ENCODE results near the gene MCF2L2. TPM values are rescaled to one million over a fixed set of nuclear protein-coding genes. Genes with fewer than 3 reads are reported as not detected.

The MCF2L2 gene
- total RNA-seq, 1 donor from 2014 or later, result 0.62 TPM

GRCh38 chr3:183400352-183400751 lies 28.1 kb downstream of the MCF2L2 start:
- Histone ChIP-seq H3K27ac (no peak overlapping the region), H3K9me3 (no peaks in the 10 kb centered on the region), H3K4me1 (no peaks in the 10 kb centered on the region), H3K27me3 (ENCODE audit: low read depth) (no peaks in the 10 kb centered on the region), H3K4me3 (no peak overlapping the region), H3K36me3 (no peaks in the 10 kb centered on the region)
- ATAC-seq (no peak), DNase-seq (no peak)
- TF ChIP-seq, protein P1, sequence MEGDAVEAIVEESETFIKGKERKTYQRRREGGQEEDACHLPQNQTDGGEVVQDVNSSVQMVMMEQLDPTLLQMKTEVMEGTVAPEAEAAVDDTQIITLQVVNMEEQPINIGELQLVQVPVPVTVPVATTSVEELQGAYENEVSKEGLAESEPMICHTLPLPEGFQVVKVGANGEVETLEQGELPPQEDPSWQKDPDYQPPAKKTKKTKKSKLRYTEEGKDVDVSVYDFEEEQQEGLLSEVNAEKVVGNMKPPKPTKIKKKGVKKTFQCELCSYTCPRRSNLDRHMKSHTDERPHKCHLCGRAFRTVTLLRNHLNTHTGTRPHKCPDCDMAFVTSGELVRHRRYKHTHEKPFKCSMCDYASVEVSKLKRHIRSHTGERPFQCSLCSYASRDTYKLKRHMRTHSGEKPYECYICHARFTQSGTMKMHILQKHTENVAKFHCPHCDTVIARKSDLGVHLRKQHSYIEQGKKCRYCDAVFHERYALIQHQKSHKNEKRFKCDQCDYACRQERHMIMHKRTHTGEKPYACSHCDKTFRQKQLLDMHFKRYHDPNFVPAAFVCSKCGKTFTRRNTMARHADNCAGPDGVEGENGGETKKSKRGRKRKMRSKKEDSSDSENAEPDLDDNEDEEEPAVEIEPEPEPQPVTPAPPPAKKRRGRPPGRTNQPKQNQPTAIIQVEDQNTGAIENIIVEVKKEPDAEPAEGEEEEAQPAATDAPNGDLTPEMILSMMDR (IDR thresholded peaks at IDR 0.05), result no peak
- intact Hi-C loops (cut with DNase I), result no loop called here

- intact Hi-C loops (cut with DNase I), result no loop called here
- no peak overlapping the region for H3K4me3 ChIP-seq
- DNase-seq (no peak), ATAC-seq (no peak)
- no peak overlapping the region for H3K27ac ChIP-seq
- H3K36me3 ChIP-seq, result no peaks in the 10 kb centered on the region
- H3K27me3 ChIP-seq (ENCODE audit: low read depth), result no peaks in the 10 kb centered on the region
- no peaks in the 10 kb centered on the region for H3K4me1 ChIP-seq
- TF ChIP-seq, protein P1 (IDR thresholded peaks at IDR 0.05), result no peak
- H3K9me3 ChIP-seq, result no peaks in the 10 kb centered on the region
Measured at GRCh38 chr3:183396662-183397391, 31.6 kb downstream of the MCF2L2 start.

GRCh38 chr3:183394150-183394549 lies 34.3 kb downstream of the MCF2L2 start:
- peak in 1 of 2 donors; percentile 58 for ATAC-seq
- no peaks in the 10 kb centered on the region for H3K4me1 ChIP-seq

DNA sequence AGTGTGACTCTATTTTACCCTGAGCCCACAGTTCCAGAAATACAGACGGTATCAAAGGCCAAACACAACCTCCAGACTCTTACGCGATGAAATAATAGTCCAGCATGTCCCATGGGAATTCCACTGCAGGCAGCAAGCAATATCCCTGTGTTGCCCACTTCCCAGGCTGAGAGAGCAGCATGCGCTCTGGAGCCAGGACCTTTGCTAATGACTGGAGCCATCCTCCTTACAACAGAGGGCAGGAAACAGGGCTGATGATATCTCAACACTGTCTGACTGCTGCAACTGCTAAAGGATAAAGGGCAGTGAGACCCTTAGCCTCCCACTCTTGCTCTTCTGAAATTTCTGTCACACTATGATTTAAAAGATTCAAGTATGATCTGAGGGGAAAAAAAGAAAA lies 34.8 kb downstream of the MCF2L2 start:
- TF ChIP-seq, protein P1 (IDR thresholded peaks at IDR 0.05), result no peak
- no peak overlapping the region for H3K4me3 ChIP-seq
- no peak overlapping the region for H3K27ac ChIP-seq
- H3K36me3 ChIP-seq, result no peaks in the 10 kb centered on the region
- ATAC-seq (no peak), DNase-seq (no peak)
- H3K9me3 ChIP-seq, result no peaks in the 10 kb centered on the region
- intact Hi-C loops (cut with DNase I), result no loop called here
- no peaks in the 10 kb centered on the region for H3K4me1 ChIP-seq
- H3K27me3 ChIP-seq (ENCODE audit: low read depth), result no peaks in the 10 kb centered on the region

More at GRCh38 chr3:183394150-183394549, 34.3 kb downstream of the MCF2L2 start:
- TF ChIP-seq, protein P1 (IDR thresholded peaks at IDR 0.05), result no peak
- no peak overlapping the region for H3K27ac ChIP-seq
- no peak for DNase-seq
- intact Hi-C loops (cut with DNase I), result no loop called here
- H3K27me3 ChIP-seq (ENCODE audit: low read depth), result no peaks in the 10 kb centered on the region
- H3K4me3 ChIP-seq, result no peak overlapping the region
- H3K36me3 ChIP-seq, result no peaks in the 10 kb centered on the region
- no peaks in the 10 kb centered on the region for H3K9me3 ChIP-seq

GRCh38 chr3:183392186-183393034 lies 36.0 kb downstream of the MCF2L2 start:
- no peak overlapping the region for H3K4me3 ChIP-seq
- DNase-seq (no peak), ATAC-seq (peak in 1 of 2 donors; percentile 29)
- H3K27ac ChIP-seq, result no peak overlapping the region
- no peaks in the 10 kb centered on the region for H3K9me3 ChIP-seq
- H3K36me3 ChIP-seq, result no peaks in the 10 kb centered on the region
- H3K27me3 ChIP-seq (ENCODE audit: low read depth), result no peaks in the 10 kb centered on the region
- intact Hi-C loops (cut with DNase I), result no loop called here
- no peaks in the 10 kb centered on the region for H3K4me1 ChIP-seq
- TF ChIP-seq, protein P1 (IDR thresholded peaks at IDR 0.05), result no peak
